ENCODE results near the gene SFRP2.

The SFRP2 gene

GRCh38 chr4:153787061-153787560 lies 1.8 kb downstream of the SFRP2 start:
- TF ChIP-seq CTCF (IDR thresholded peaks at IDR 0.05), result no peak
- intact Hi-C loops (cut with DNase I; ENCODE audit: low total_unique reads), result no loop called here
- no peak overlapping the region for H3K27ac ChIP-seq
- H3K4me1 ChIP-seq, result peaks cover 0 to 43% (median 28%) of the 10 kb centered on the region in 4 donors
- no peak for DNase-seq
- H3K9me3 ChIP-seq, result no peaks in the 10 kb centered on the region
- H3K36me3 ChIP-seq, result no peaks in the 10 kb centered on the region
- H3K4me3 ChIP-seq, result peak overlapping the region in 1 of 2 donors; percentile 41
- peaks cover 0 to 63% of the 10 kb centered on the region in 2 donors for H3K27me3 ChIP-seq

GRCh38 chr4:153785910-153786721 lies 2.8 kb downstream of the SFRP2 start:
- H3K9me3 ChIP-seq, result no peaks in the 10 kb centered on the region
- peaks cover 0 to 33% (median 20%) of the 10 kb centered on the region in 4 donors for H3K4me1 ChIP-seq
- intact Hi-C loops (cut with DNase I; ENCODE audit: low total_unique reads), result no loop called here
- H3K27ac ChIP-seq, result no peak overlapping the region
- H3K36me3 ChIP-seq, result no peaks in the 10 kb centered on the region
- TF ChIP-seq CTCF (IDR thresholded peaks at IDR 0.05), result peak; percentile 16 to 17
- no peak for DNase-seq
- no peak overlapping the region for H3K4me3 ChIP-seq
- peaks cover 0 to 57% of the 10 kb centered on the region in 2 donors for H3K27me3 ChIP-seq

GRCh38 chr4:153784166-153784699 lies 4.7 kb downstream of the SFRP2 start:
- intact Hi-C loops (cut with DNase I; ENCODE audit: low total_unique reads), result no loop called here
- DNase-seq, result no peak
- TF ChIP-seq CTCF (IDR thresholded peaks at IDR 0.05), result no peak
- Histone ChIP-seq H3K4me3 (no peak overlapping the region), H3K36me3 (no peaks in the 10 kb centered on the region), H3K27me3 (peaks cover 0 to 38% of the 10 kb centered on the region in 2 donors), H3K9me3 (no peaks in the 10 kb centered on the region), H3K27ac (no peak overlapping the region), H3K4me1 (peaks cover 0 to 14% (median 11%) of the 10 kb centered on the region in 4 donors)

- Histone ChIP-seq H3K9me3 (no peaks in the 10 kb centered on the region), H3K27me3 (peaks cover 0 to 22% of the 10 kb centered on the region in 2 donors), H3K36me3 (no peaks in the 10 kb centered on the region), H3K4me3 (no peak overlapping the region), H3K27ac (no peak overlapping the region), H3K4me1 (no peaks in the 10 kb centered on the region)
- no peak for DNase-seq
- intact Hi-C loops (cut with DNase I; ENCODE audit: low total_unique reads), result no loop called here
- no peak for TF ChIP-seq CTCF (IDR thresholded peaks at IDR 0.05)
Measured at GRCh38 chr4:153782581-153782980, 6.3 kb downstream of the SFRP2 start.

DNA sequence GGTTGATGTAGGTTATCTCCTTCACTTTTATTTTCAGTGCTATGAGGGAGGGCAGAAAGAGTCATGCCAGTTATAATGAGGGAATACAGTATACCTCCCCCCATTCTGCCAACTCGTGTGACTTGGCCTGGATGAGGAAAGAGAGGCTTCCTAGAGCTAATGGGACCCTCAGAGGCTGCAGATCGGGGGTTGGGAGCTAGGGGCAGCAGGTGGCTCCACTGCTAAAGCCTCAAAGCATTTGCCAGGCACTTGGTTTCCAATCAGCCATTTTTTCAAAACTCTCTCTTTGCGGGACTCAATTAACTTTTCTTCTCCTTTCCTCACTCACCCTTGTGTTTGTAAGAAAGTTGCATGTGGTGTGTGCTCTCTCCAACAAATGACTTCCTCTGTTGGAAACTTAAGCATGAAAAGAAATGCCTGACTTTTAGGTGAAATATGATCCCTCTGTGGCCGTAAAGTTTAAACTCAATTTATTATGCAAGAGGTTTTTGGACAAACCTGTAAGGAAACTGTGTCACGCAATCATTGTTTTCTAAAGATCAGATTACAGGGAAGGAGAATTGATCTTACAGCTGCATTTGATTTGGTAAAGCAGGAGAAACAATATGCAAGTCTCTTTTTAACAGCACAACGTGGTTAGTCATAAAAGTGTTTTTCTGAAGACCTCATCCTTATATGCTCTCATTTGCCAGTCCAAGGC lies 7.0 kb downstream of the SFRP2 start:
- peaks cover 0 to 15% of the 10 kb centered on the region in 2 donors for H3K27me3 ChIP-seq
- intact Hi-C loops (cut with DNase I; ENCODE audit: low total_unique reads), result no loop called here
- no peak for TF ChIP-seq CTCF (IDR thresholded peaks at IDR 0.05)
- H3K4me3 ChIP-seq, result no peak overlapping the region
- no peaks in the 10 kb centered on the region for H3K4me1 ChIP-seq
- H3K27ac ChIP-seq, result no peak overlapping the region
- no peak for DNase-seq
- H3K9me3 ChIP-seq, result no peaks in the 10 kb centered on the region
- H3K36me3 ChIP-seq, result no peaks in the 10 kb centered on the region
